SK-N-SH treated with all-trans-retinoic acid at 6 μM for 48 hours (cell line): ENCODE measurements around the gene ZNF155.
A peak's percentile ranks its signal among the peaks of the same experiment; 100 is the strongest.

ENCODE experiments used
- ATAC-seq: fragments of 200-7000 bp; cut with Tn5 transposase; 3 replicates; pipeline ENCODE4 v1.9.1; 2020; ENCODE audit warnings: mild to moderate bottlenecking, moderate library complexity
- ARNTL ChIP-seq: fragments of 450-650 bp; formaldehyde crosslinking; IDR thresholded peaks from 2 replicates; pipeline ENCODE4 v1.5.0; 2020; ENCODE audit warnings: low read depth, mild to moderate bottlenecking, moderate library complexity, borderline replicate concordance
- BACH2 ChIP-seq: fragments of 250-450 bp; sonication (Bioruptor Pico); IDR thresholded peaks from 2 replicates; pipeline ENCODE4 v1.9.0; 2021; ENCODE audit warnings: mild to moderate bottlenecking, borderline replicate concordance
- CSDC2 ChIP-seq: fragments of 250-450 bp; sonication (Bioruptor Pico); IDR thresholded peaks from 2 replicates; pipeline ENCODE4 v1.5.0; 2020; ENCODE audit warnings: mild to moderate bottlenecking, moderate library complexity
- CSRNP3 ChIP-seq: fragments of 250-450 bp; sonication (Bioruptor Pico); IDR thresholded peaks from 2 replicates; pipeline ENCODE4 v1.5.1; 2021; ENCODE audit warnings: mild to moderate bottlenecking, moderate library complexity
- ESRRG ChIP-seq: fragments of 250-450 bp; sonication (Bioruptor Pico); IDR thresholded peaks from 2 replicates; pipeline ENCODE4 v1.6.1; 2021; ENCODE audit warnings: mild to moderate bottlenecking
- GLIS3 ChIP-seq: fragments of 250-450 bp; sonication (Bioruptor Pico); IDR thresholded peaks from 2 replicates; pipeline ENCODE4 v1.5.0; 2020; ENCODE audit warnings: mild to moderate bottlenecking, moderate library complexity
- ISL1 ChIP-seq: fragments of 250-450 bp; sonication (Bioruptor Pico); IDR thresholded peaks from 2 replicates; pipeline ENCODE4 v2.1.2; 2022; ENCODE audit warnings: mild to moderate bottlenecking, moderate library complexity
- OSR1 ChIP-seq: fragments of 250-450 bp; sonication (Bioruptor Pico); IDR thresholded peaks from 2 replicates; pipeline ENCODE4 v1.8.0; 2022; ENCODE audit warnings: moderate library complexity, mild to moderate bottlenecking, inconsistent platforms
- POU6F1 ChIP-seq: fragments of 250-450 bp; sonication (Bioruptor Pico); IDR thresholded peaks from 2 replicates; pipeline ENCODE4 v1.8.0; 2021; ENCODE audit warnings: low read depth, mild to moderate bottlenecking, moderate library complexity, borderline replicate concordance
- RARB ChIP-seq: fragments of 250-450 bp; sonication (Bioruptor Pico); IDR thresholded peaks from 2 replicates; pipeline ENCODE4 v1.8.0; 2021; ENCODE audit warnings: mild to moderate bottlenecking, moderate library complexity
- SNAI2 ChIP-seq: fragments of 250-450 bp; sonication (Bioruptor Pico); IDR thresholded peaks from 2 replicates; pipeline ENCODE4 v1.5.0; 2020; ENCODE audit warnings: mild to moderate bottlenecking, moderate library complexity
- TCF4 ChIP-seq: fragments of 250-450 bp; sonication (Bioruptor Pico); IDR thresholded peaks from 2 replicates; pipeline ENCODE4 v1.8.0; 2021; ENCODE audit warnings: mild to moderate bottlenecking, moderate library complexity, borderline replicate concordance
- TOX ChIP-seq: fragments of 250-450 bp; sonication (Bioruptor Pico); IDR thresholded peaks from 2 replicates; pipeline ENCODE4 v1.8.0; 2021; ENCODE audit warnings: mild to moderate bottlenecking, moderate library complexity, borderline replicate concordance
- TSHZ2 ChIP-seq: fragments of 250-450 bp; sonication (Bioruptor Pico); IDR thresholded peaks from 2 replicates; pipeline ENCODE4 v1.5.0; 2020; ENCODE audit warnings: mild to moderate bottlenecking, moderate library complexity
- ZC3H10 ChIP-seq: fragments of 250-450 bp; sonication (Bioruptor Pico); IDR thresholded peaks from 2 replicates; pipeline ENCODE4 v1.5.1; 2021; ENCODE audit warnings: mild to moderate bottlenecking, moderate library complexity
- ZFP3 ChIP-seq: fragments of 250-450 bp; sonication (Bioruptor Pico); IDR thresholded peaks from 2 replicates; pipeline ENCODE4 v1.5.0; 2020; ENCODE audit warnings: mild to moderate bottlenecking, moderate library complexity
- ZFP30 ChIP-seq: fragments of 450-650 bp; formaldehyde crosslinking; IDR thresholded peaks from 2 replicates; pipeline ENCODE4 v1.5.0; 2022; ENCODE audit warnings: mild to moderate bottlenecking, moderate library complexity
- ZNF8 ChIP-seq: fragments of 450-650 bp; formaldehyde crosslinking; IDR thresholded peaks from 2 replicates; pipeline ENCODE4 v1.5.0; 2020; ENCODE audit warnings: mild to moderate bottlenecking, moderate library complexity
- TF ChIP-seq, protein P1 (sequence below): fragments of 250-450 bp; sonication (Bioruptor Pico); IDR thresholded peaks from 2 replicates; pipeline ENCODE4 v1.8.0; 2020; ENCODE audit warnings: mild to moderate bottlenecking, moderate library complexity, borderline replicate concordance

Gene ZNF155

DNA sequence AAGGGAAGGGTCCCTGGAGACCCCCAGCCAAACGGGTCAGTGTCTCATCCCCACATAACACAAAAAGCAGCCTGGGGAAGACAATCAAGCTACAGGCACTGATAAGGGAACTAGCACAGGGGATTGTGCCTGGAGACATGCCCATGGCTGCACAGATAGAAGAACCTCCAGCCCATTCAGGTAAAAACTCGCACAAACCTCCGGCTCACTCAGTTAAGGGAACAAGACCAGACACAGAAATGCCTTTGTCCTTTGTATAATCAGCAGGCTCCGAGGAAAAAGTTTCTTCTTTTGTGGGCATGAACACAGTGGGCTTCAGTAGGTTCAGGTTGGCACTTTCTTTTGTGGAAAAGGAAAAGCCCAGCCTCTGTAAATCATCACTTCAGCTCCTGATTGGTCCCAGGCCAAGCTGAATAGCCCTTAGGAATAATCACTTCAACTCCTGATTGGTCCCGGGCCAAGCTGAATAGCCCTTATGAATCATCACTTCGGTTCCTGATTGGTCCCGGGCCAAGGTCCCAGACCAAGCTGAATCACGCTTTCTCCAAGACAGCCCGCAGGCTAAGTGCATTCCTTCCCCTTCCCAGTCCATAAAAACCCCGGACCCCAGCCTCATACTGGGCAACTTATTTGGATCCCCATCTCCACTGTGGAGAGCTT lies 13.8 kb downstream of the ZNF155 start (continued):
- TF ChIP-seq TSHZ2 (no peak), ISL1 (CRISPR knock-in tag) (no peak), ZFP3 (CRISPR knock-in tag) (no peak)
- TF ChIP-seq, all 23 proteins: peak for 0

DNA sequence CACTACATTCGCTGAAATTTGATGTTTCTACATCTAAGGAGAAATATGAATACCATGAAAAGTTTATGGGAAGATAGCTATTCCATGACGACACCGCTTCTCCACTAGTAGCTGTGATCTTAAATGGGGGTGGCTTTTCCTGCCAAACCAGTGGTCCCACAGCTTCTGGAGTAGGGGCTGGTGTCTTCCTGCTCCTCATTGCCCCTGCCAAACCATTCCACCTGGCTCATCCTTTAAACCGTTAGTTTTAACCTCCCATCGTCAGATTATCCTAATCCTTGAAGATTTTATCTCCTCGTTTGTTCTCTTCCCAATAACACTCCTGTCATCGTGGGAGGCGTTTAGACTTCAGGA lies 18.2 kb downstream of the ZNF155 start:
- peak; percentile 4; the same call in 2 of the 3 replicates for ATAC-seq
- TF ChIP-seq RARB (CRISPR knock-in tag) = no peak
- no peak for TF ChIP-seq TSHZ2
- no peak for TF ChIP-seq TOX (CRISPR knock-in tag)
- no peak for TF ChIP-seq POU6F1 (CRISPR knock-in tag)
- TF ChIP-seq BACH2 (CRISPR knock-in tag) = no peak
- no peak for TF ChIP-seq CSDC2 (CRISPR knock-in tag)
- TF ChIP-seq ZNF8 (CRISPR knock-in tag) = no peak
- no peak for TF ChIP-seq SNAI2
- no peak for TF ChIP-seq ZC3H10 (CRISPR knock-in tag)
- TF ChIP-seq TCF4 (CRISPR knock-in tag) = no peak
- no peak for TF ChIP-seq GLIS3
- no peak for TF ChIP-seq OSR1
- TF ChIP-seq CSRNP3 (CRISPR knock-in tag) = no peak
- TF ChIP-seq ZFP3 (CRISPR knock-in tag) = no peak
- no peak for TF ChIP-seq ZFP30
- TF ChIP-seq, protein P1, sequence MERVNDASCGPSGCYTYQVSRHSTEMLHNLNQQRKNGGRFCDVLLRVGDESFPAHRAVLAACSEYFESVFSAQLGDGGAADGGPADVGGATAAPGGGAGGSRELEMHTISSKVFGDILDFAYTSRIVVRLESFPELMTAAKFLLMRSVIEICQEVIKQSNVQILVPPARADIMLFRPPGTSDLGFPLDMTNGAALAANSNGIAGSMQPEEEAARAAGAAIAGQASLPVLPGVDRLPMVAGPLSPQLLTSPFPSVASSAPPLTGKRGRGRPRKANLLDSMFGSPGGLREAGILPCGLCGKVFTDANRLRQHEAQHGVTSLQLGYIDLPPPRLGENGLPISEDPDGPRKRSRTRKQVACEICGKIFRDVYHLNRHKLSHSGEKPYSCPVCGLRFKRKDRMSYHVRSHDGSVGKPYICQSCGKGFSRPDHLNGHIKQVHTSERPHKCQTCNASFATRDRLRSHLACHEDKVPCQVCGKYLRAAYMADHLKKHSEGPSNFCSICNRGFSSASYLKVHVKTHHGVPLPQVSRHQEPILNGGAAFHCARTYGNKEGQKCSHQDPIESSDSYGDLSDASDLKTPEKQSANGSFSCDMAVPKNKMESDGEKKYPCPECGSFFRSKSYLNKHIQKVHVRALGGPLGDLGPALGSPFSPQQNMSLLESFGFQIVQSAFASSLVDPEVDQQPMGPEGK (CRISPR knock-in tag) = no peak

- no peak for TF ChIP-seq BACH2 (CRISPR knock-in tag)
- TF ChIP-seq TSHZ2 = no peak; the same call in 1 of the 2 replicates
- TF ChIP-seq ZFP30 = no peak
- no peak for TF ChIP-seq TOX (CRISPR knock-in tag)
- TF ChIP-seq POU6F1 (CRISPR knock-in tag) = no peak
- no peak for TF ChIP-seq ARNTL (CRISPR knock-in tag)
- TF ChIP-seq ESRRG (CRISPR knock-in tag) = no peak
- no peak for TF ChIP-seq RARB (CRISPR knock-in tag)
- TF ChIP-seq ZC3H10 (CRISPR knock-in tag) = no peak
- no peak for TF ChIP-seq CSDC2 (CRISPR knock-in tag)
- TF ChIP-seq ZFP3 (CRISPR knock-in tag) = no peak
- ATAC-seq = peak; percentile 99
Observed at GRCh38 chr19:44002566-44003460, 18.8 kb downstream of the ZNF155 start, which contains the start of gene ZNF230. Gene ZNF230 (plus strand): TSS chr19:44002957. CDS start chr19:44007079, 4,122 bp downstream.
